ENCODE results near the gene USP24.

DNA sequence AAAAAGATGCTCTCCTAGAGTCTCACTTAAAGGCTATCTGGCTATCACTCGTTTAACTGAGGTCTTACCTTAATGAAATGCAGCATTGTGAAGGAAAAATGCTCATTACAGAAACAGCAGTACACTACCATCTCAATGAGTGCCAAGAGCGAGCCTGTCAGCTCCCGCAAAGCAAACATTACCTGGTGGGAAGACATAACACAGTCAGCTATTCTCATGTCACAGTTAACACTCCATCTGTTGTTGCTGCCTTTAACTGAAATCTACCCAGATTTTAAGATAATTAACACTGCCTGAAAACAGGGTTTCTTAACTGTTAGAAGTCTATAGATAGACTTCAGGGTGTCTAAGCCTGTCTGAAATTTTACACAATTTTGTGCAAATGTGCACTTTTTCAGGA, 136.7 kb downstream of the USP24 start:
- no peak for TF ChIP-seq CTCF (IDR thresholded peaks at IDR 0.05)
- no peak for TF ChIP-seq POLR2A (IDR thresholded peaks at IDR 0.05)
